OCI-LY3 (cell line): ENCODE results near the gene RELL2.

Experiments used
- H2AFZ ChIP-seq: fragments of 200-600, 300-600 bp; shearing (Covaris generic); 2 replicates; pipeline ENCODE4 v1.6.0; 2014; ENCODE audit warnings: antibody characterized with exemption, low read depth, low read length
- H3K27ac ChIP-seq: fragments of 200-600, 300-600 bp; sonication (generic); 2 replicates; pipeline ENCODE4 v1.5.1; 2014; ENCODE audit warnings: mild to moderate bottlenecking, low read length, moderate library complexity, mixed read lengths
- H3K27me3 ChIP-seq: fragments of 200-600, 300-600 bp; sonication (generic); 2 replicates; pipeline ENCODE4 v1.6.1; 2014; ENCODE audit warnings: low read depth, low read length, mixed read lengths
- H3K36me3 ChIP-seq: fragments of 200-600, 300-600 bp; sonication (generic); replicated peaks from 2 replicates; pipeline ENCODE3; 2014; ENCODE audit warnings: low read depth, low read length, mixed read lengths
- H3K4me1 ChIP-seq: fragments of 300-600, 200-600 bp; sonication (generic); 2 replicates; pipeline ENCODE4 v1.6.1; 2014; ENCODE audit warnings: low read length, mixed read lengths
- H3K4me2 ChIP-seq: fragments of 200-600, 300-600 bp; sonication (generic); 2 replicates; pipeline ENCODE4 v1.6.1; 2014; ENCODE audit warnings: low read length, mixed read lengths
- H3K4me3 ChIP-seq: fragments of 300-600, 200-600 bp; sonication (generic); 2 replicates; pipeline ENCODE4 v1.5.1; 2014; ENCODE audit warnings: antibody characterized with exemption, mild to moderate bottlenecking, low read length, moderate library complexity
- H3K79me2 ChIP-seq: fragments of 300-600, 200-600 bp; shearing (Covaris generic); 2 replicates; pipeline ENCODE4 v1.6.1; 2014; ENCODE audit warnings: mild to moderate bottlenecking, low read length, mixed read lengths
- H3K9ac ChIP-seq: fragments of 300-600, 200-600 bp; shearing (Covaris generic); 2 replicates; pipeline ENCODE4 v1.6.0; 2014; ENCODE audit warnings: mild to moderate bottlenecking, low read length, moderate library complexity
- H3K9me3 ChIP-seq: fragments of 200-600, 300-600 bp; shearing (Covaris generic); 2 replicates; pipeline ENCODE4 v1.6.1; 2014; ENCODE audit warnings: low read length, mixed read lengths; ENCODE audit not compliant: insufficient read depth
- H4K20me1 ChIP-seq: fragments of 200-600, 300-600 bp; sonication (generic); 2 replicates; pipeline ENCODE4 v1.6.1; 2016; ENCODE audit warnings: low read length, mixed read lengths; ENCODE audit not compliant: insufficient read depth
- EZH2phosphoT487 ChIP-seq: fragments of 200-600 bp; shearing (Covaris generic); IDR thresholded peaks from 2 replicates; pipeline ENCODE4 v1.6.1; 2018; ENCODE audit warnings: antibody characterized with exemption, mixed run types, low read depth
- TF ChIP-seq, protein P1 (sequence below): fragments of 200-600, 300-600 bp; sonication (generic); IDR thresholded peaks from 2 replicates; pipeline ENCODE4 v1.5.1; 2014; ENCODE audit warnings: antibody characterized with exemption, low read length, low read depth

Gene RELL2

GRCh38 chr5:141637123-141637766, 448 bp downstream of the RELL2 start:
- peak overlapping the region; percentile 95 for H3K4me3 ChIP-seq
- peak overlapping the region; percentile 98 for H3K9ac ChIP-seq
- peaks cover 15% of the 10 kb centered on the region for H3K36me3 ChIP-seq
- TF ChIP-seq, protein P1, sequence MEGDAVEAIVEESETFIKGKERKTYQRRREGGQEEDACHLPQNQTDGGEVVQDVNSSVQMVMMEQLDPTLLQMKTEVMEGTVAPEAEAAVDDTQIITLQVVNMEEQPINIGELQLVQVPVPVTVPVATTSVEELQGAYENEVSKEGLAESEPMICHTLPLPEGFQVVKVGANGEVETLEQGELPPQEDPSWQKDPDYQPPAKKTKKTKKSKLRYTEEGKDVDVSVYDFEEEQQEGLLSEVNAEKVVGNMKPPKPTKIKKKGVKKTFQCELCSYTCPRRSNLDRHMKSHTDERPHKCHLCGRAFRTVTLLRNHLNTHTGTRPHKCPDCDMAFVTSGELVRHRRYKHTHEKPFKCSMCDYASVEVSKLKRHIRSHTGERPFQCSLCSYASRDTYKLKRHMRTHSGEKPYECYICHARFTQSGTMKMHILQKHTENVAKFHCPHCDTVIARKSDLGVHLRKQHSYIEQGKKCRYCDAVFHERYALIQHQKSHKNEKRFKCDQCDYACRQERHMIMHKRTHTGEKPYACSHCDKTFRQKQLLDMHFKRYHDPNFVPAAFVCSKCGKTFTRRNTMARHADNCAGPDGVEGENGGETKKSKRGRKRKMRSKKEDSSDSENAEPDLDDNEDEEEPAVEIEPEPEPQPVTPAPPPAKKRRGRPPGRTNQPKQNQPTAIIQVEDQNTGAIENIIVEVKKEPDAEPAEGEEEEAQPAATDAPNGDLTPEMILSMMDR, result no peak
- no peak for TF ChIP-seq EZH2phosphoT487
- peaks cover 52% of the 10 kb centered on the region for H3K4me1 ChIP-seq
- H3K79me2 ChIP-seq, result peaks cover 56% of the 10 kb centered on the region
- peak overlapping the region; percentile 66 for H3K4me2 ChIP-seq
- H3K27ac ChIP-seq, result peak overlapping the region; percentile 69
- H3K9me3 ChIP-seq, result no peaks in the 10 kb centered on the region
- H2AFZ ChIP-seq, result 0 out of 2 replicates have a peak overlapping the region, but pooled peaks have one; percentile 39
- H3K27me3 ChIP-seq, result no peaks in the 10 kb centered on the region
- peaks cover 21% of the 10 kb centered on the region for H4K20me1 ChIP-seq

GRCh38 chr5:141637767-141638419, 1.1 kb downstream of the RELL2 start:
- H3K9me3 ChIP-seq, result no peaks in the 10 kb centered on the region
- peak overlapping the region; percentile 98 for H3K9ac ChIP-seq
- peaks cover 15% of the 10 kb centered on the region for H4K20me1 ChIP-seq
- H3K36me3 ChIP-seq, result peaks cover 8% of the 10 kb centered on the region
- peak overlapping the region; percentile 95 for H3K4me3 ChIP-seq
- TF ChIP-seq, protein P1, result peak; percentile 57
- TF ChIP-seq EZH2phosphoT487, result no peak
- H3K27me3 ChIP-seq, result no peaks in the 10 kb centered on the region
- peak overlapping the region; percentile 39; the same call in 1 of the 2 replicates for H2AFZ ChIP-seq
- peaks cover 50% of the 10 kb centered on the region for H3K79me2 ChIP-seq
- peak overlapping the region; percentile 69 for H3K27ac ChIP-seq
- peak overlapping the region; percentile 66 for H3K4me2 ChIP-seq
- H3K4me1 ChIP-seq, result peaks cover 45% of the 10 kb centered on the region

- Histone ChIP-seq H3K4me3 (peak overlapping the region; percentile 95), H3K27ac (0 out of 2 replicates have a peak overlapping the region, but pooled peaks have one; percentile 27), H3K4me2 (peak overlapping the region; percentile 66), H3K9me3 (no peaks in the 10 kb centered on the region), H3K4me1 (peaks cover 36% of the 10 kb centered on the region), H3K9ac (no peak overlapping the region), H3K79me2 (peaks cover 41% of the 10 kb centered on the region), H4K20me1 (peaks cover 14% of the 10 kb centered on the region), H2AFZ (no peak overlapping the region), H3K27me3 (no peaks in the 10 kb centered on the region), H3K36me3 (peaks cover 6% of the 10 kb centered on the region)
- TF ChIP-seq, protein P1, result no peak
- TF ChIP-seq EZH2phosphoT487, result no peak
Measured at GRCh38 chr5:141638771-141639170, 2.0 kb downstream of the RELL2 start.

DNA sequence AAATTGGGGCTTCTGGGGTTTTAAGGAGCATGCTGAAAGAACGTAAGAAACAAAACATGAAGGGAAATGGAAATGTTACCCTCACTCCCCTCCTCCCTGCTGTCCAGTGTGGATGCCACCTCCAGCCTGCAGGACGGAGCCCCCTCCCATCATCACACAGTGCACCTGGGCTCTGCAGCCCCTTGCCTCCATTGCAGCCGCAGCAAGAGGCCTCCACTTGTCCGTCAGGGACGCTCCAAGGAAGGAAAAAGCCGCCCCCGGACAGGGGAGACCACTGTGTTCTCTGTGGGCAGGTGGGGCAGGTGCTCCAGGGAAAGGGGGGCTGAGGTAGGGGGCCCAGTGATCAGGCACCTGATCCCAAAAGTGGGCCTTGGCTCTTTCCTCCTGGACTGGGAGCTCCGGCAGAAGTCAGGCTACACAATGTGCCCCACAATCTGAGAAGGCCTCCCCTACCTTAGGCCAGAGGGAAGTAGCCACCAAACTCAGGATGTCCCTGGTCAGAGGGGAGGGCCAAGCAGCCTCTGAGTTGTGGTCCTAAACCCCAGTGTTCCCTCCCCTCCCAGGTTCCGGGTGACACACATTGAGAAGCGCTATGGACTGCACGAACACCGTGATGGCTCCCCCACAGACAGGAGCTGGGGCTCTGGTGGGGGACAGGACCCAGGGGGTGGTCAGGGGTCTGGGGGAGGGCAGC, 2.7 kb downstream of the RELL2 start:
- Histone ChIP-seq H3K9me3 (no peaks in the 10 kb centered on the region), H3K9ac (no peak overlapping the region), H3K4me2 (no peak overlapping the region), H3K27me3 (no peaks in the 10 kb centered on the region), H2AFZ (no peak overlapping the region), H3K36me3 (peaks cover 6% of the 10 kb centered on the region), H3K79me2 (peaks cover 39% of the 10 kb centered on the region), H3K4me1 (peaks cover 30% of the 10 kb centered on the region), H4K20me1 (peaks cover 14% of the 10 kb centered on the region), H3K27ac (no peak overlapping the region), H3K4me3 (no peak overlapping the region)
- TF ChIP-seq, protein P1, result no peak
- TF ChIP-seq EZH2phosphoT487, result no peak
